HG02970 (cell line): ENCODE measurements around the gene PTPDC1.
"Not testable (repeated sequence)": the region's sequence is repeated elsewhere in the genome, so short reads cannot be mapped to it uniquely, and the experiment has no call there.

Experiments used
- ATAC-seq: cut with Tn5 transposase; IDR thresholded peaks from one replicate; pipeline ENCODE4 v1.9.1; 2021; ENCODE audit warnings: mild to moderate bottlenecking, moderate library complexity, moderate number of reproducible peaks; ENCODE audit not compliant: unreplicated experiment, low FRiP score

The PTPDC1 gene

DNA sequence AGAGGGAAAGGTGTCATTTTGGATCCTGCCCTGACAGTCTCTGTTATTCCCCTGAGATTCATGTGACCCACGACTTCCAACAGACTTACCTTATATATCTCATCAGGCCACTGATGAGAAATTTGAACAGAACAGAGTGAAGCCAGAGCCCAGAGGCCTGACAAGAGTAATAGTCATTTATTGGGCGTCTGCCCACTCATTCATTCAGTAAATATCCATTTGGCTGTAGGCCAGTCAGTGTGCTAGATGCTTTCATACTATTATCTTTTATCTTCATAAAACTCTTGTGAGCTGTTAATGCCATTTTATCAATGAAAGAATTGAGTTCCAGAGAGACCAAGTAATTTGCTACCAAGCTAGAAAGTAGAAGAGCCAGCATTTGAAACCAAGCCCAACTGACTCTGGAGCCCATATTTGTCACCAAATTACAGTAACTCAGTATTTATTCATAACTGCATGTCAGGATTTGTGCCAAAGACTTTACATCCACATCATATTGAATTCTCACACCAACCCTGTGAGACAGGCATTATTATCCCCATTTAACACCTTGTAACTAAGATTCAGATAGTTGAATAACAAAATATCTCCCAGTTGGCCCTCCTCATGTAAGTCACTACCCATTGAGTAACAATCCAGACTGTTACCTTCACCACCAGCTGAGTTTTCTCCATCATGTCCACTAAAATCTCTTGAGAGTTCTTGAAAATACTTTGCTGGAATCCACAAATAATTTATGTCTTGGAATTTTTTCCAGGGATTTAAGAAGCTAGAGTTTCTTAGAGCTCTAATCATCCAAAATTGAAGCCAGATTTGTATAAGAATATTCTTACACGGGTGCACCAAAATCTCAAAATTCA lies 2.5 kb downstream of the PTPDC1 start:
- ATAC-seq: no peak

DNA sequence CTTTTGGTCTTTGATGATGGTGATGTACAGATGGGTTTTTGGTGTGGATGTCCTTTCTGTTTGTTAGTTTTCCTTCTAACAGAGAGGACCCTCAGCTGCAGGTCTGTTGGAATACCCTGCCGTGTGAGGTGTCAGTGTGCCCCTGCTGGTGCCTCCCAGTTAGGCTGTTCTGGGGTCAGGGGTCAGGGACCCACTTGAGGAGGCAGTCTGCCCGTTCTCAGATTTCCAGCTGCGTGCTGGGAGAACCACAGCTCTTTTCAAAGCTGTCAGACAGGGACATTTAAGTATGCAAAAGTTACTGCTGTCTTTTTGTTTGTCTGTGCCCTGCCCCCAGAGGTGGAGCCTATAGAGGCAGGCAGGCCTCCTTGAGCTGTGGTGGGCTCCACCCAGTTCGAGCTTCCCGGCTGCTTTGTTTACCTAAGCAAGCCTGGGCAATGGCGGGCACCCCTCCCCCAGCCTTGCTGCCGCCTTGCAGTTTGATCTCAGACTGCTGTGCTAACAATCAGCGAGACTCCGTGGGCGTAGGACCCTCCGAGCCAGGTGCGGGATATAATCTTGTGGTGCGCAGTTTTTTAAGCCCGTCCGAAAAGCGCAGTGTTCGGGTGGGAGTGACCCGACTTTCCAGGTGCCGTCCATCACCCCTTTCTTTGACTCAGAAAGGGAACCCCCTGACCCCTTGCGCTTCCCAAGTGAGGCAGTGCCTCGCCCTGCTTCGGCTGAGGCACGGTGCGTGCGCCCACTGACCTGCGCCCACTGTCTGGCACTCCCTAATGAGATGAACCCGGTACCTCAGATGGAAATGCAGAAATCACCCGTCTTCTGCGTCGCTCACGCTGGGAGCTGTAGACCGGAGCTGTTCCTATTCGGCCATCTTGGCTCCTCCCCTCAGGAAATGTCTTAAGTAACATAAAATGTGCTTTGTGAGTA lies 10.2 kb downstream of the PTPDC1 start:
- ATAC-seq: not testable (repeated sequence)

DNA sequence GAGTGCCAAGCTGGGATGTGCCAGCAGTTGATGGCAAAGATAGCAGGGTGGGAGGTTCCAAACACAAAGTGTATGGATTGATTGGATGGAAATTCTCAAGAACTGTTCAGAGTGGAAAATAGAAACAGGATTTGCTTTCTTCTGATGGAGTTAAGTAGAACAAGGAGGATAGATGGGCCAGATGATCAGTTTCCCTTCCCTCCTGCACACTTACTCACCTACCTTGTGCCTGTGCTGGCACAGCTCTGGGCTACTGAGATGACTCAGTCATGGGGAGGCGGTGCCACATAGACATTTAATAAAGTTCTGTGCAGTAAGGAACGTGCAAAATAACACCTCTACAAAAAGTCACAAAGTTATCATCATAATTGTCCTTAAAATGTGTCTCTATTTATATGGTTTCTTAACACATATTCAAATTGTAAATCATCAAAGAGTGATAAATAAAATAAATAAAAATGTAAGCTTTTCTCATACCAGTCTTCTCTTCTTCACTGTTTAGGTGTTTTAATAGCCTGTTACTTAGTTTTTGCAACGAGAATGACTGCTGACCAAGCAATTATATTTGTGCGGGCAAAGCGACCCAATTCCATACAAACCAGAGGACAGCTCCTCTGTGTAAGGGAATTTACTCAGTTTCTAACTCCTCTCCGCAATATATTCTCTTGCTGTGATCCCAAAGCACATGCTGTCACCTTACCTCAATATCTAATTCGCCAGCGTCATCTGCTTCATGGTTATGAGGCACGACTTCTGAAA lies 12.7 kb downstream of the PTPDC1 start:
- ATAC-seq: no peak

DNA sequence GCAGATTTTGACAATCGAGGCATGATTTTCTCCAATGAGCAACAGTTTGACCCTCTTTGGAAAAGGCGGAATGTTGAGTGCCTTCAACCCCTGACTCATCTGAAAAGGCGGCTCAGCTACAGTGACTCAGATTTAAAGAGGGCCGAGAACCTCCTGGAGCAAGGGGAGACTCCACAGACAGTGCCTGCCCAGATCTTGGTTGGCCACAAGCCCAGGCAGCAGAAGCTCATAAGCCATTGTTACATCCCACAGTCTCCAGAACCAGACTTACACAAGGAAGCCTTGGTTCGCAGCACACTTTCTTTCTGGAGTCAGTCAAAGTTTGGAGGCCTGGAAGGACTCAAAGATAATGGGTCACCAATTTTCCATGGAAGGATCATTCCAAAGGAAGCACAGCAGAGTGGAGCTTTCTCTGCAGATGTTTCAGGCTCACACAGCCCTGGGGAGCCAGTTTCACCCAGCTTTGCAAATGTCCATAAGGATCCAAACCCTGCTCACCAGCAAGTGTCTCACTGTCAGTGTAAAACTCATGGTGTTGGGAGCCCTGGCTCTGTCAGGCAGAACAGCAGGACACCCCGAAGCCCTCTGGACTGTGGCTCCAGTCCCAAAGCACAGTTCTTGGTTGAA lies 13.6 kb downstream of the PTPDC1 start:
- ATAC-seq: no peak

DNA sequence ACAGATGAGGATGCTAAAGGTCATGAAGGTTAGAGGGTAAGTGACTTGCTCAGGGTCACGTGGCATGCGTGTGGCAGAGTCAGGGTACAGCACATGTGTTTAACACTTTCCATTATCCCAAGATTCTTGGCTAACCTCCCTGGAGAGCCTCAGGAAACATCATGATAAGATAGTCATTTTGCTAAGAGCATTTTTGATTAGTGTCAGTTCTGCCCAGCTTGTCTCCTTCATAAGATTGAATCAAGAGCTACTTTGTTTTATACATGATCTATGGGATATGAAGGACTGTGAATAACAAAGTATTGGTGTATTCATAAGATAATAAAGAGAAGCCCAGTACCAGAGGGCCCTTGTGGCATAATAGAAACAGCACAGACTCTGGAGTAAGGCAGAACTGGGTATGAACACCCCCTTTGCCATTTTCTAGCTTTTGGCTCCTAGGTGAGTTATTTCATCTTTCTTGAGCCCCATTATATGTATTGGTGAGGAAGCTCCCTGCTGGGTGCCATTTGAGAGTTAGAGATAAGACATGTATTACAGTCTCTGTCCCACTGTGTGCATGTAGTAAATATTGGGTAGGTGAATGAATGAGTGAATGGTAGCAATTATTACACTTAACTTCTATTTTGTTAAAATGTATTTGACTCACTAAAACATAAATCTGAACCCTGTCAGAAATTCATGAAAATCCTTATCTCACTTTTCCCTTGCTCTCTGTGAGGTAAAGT lies 16.1 kb downstream of the PTPDC1 start:
- ATAC-seq: no peak

DNA sequence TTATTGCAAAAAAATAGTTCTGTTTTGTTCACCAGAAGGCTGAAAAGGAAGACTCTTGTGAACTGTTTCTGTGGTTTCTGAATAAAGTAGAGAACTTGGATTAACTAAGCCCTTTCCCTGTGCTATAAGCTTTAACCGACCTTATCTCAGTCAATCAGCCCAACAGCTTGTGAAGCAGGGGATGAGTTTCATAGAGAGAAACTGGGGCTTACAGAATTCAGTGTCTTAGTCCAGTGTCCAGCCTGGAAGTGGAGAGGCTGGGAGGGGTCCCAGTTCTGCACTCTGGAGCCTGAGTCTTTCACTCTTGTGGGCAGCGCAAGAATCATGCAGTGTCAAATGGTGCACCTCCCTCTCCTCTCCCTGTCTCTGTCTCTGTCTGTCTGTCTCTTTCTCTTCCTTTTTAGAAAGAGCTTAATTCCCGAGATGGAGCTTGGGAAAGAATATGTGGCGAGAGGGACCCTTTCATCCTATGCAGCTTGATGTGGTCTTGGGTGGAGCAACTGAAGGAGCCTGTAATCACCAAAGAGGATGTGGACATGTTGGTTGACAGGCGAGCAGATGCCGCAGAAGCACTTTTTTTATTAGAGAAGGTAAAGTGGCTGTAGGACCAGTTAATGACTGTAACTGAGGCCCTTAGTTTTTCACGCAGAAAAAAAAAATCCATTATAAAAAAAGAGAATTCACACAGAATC lies 17.0 kb downstream of the PTPDC1 start:
- no peak for ATAC-seq

DNA sequence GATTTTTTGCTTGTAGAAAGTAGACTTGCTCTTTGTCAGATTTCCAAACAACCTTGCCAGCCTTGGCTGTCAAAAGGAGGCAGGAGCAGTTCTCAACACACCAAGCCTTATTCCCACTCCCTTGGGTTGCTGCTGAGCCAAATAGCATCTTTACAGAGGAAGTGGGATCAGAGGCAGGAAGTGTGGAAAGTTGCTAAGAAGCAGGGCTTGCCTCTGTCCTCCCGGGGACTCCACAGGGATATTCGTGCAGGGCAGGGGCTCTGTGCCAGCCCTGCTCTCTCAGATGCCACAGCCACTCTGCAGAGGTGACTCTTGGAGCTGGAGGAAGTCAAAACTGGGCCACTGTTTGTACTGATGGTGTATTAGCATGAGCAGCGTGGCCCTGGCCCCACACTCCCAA lies 24.3 kb downstream of the PTPDC1 start:
- no peak for ATAC-seq

DNA sequence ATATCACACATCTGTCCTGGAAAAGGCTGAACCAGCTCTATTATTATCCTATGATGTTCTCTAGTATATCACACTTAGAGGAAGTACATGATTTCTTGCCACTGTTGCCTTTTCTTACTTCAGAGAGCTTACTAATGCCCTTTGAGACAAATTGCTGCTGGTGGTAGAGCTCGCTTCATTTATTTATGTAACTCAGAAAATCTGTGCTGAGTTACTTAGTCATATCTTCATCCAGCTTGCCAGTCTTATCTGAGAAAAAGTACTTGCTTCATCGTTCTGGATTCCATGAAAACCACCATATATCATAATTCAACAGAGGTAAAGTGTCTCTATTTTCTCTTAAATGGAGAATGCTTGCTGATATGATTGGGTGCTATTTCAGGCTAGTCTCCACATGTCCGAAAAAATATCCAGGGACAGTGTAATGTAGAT lies 26.6 kb downstream of the PTPDC1 start:
- no peak for ATAC-seq

DNA sequence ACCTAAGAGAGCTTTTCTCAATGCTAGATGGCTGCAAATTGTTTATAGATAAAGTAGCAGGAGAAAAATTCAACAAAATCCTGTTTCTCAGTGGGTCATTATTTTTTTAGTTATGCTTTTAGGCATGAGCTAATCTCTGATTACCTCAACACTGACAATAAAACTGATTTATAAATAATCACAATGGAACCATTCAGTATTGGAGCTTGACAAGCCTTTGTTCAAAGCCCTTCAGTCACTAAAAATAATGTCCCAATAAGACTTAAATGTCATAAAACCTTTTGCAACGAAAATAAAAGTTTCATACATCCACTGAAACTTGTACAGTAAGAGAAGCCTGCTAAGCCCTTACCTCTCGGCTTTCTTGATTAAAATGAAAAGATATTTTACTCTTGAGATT lies 27.2 kb downstream of the PTPDC1 start:
- ATAC-seq: no peak

DNA sequence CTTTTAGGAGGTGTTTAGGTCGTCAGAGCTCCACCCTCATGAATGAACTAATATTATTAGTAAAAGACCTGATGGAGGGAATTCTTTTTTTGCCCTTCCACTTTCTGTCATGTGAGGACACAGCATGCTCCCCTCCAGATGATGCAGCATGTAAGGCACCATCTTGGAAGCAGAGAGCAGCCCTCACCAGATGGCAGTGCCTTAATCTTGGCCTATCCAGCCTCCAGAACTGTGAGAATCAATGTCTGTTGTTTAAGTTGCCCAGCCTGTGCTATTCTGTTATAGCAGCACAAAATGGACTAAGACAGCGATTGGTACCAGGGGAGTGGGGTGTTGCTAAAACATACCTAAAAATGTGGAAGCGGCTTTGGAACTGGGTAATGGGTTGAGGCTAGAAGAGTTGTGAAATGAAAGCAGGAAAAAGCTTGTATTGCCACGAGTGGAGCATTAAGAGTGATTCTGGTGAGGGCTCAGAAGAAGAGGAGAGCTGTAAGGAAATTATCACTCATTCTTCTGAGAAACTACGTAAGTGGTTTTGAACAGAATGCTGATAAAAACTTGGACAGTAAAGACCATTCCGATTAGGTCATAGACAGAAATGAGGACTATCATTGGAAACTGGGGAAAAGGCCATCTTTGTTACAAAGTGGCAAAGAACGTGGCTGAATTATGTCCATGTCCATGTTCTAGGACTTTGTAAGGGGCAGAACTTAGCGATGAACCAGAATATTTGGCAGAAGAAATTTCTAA lies 28.6 kb downstream of the PTPDC1 start:
- ATAC-seq: no peak

DNA sequence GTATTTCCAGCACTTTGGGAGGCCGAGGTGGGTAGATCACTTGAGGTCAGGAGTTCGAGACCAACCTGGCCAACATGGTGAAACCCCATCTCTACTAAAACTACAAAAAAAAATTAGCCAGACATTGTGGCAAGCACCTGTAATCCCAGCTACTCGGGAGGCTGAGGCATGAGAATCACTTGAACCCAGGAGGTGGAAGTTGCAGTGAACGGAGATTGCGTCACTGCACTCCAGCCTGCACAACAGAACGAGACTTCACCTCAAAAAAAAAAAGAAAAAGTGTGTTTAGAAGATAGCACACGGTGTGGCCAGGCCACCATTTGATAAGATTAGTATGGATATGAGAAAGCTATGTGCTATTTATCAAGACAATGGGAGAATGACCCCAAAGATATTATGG lies 35.8 kb downstream of the PTPDC1 start:
- ATAC-seq: not testable (repeated sequence)

DNA sequence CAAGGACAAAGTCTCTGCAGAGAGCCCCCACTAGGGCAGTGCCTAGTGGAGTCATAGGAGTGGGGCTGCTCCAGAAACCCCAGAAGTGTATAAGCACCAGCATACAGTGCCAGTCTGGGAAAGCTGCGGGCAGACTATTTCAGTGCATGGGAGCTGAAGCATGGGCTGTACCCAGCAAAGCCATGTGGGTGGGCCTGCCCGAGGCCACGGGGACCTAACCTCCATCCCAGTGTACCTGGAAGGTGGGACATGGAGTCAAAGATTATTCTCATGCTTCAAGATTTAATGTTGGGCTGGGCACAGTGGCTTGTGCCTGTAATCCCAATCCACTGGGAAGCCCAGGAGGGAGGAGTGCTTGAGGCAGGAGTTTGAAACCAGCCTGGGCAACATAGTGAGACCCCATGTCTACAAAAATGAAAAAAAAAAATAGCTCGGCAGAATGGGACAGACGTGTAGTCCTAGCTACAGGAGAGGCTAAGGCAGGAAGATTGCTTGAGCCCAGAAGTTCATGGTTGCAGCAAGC lies 36.7 kb downstream of the PTPDC1 start:
- ATAC-seq: no peak

DNA sequence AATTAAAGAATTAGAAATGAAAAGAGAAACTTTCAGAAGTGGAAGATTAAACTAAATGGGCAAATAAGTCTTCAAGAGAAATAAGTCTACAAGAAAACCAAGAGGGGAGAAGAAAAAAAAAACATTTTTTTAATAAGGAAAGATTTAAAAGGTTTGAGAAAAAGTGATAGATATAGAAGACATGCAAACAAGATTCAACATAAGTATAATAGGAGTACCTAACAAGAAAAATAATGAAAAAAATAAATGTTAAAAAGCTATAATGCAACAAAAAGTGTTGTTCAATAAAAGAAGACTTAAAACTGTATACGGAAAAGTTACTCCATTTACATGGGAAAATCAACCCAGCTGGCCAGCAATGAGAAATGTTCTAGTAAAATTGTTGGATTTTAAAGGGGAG lies 42.6 kb downstream of the PTPDC1 start:
- ATAC-seq: no peak

DNA sequence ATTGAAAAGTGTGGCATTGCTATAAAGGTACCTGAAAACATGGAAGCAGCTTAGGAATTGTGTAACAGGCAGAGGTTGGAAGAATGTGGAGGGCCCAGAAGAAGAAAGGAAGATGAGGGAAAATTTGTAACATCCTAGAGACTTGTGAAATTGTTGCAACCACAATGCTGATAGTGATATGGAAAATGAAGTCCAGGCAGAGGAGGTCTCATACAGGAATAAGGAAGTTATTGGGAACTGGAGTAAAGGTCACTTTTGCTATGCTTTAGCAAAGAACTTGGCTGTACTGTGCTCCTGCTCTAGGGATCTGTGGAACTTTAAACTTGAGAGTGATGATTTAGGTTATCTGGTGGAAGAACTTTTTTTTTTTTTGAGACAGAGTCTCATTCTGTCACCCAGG lies 43.5 kb downstream of the PTPDC1 start:
- ATAC-seq: no peak

DNA sequence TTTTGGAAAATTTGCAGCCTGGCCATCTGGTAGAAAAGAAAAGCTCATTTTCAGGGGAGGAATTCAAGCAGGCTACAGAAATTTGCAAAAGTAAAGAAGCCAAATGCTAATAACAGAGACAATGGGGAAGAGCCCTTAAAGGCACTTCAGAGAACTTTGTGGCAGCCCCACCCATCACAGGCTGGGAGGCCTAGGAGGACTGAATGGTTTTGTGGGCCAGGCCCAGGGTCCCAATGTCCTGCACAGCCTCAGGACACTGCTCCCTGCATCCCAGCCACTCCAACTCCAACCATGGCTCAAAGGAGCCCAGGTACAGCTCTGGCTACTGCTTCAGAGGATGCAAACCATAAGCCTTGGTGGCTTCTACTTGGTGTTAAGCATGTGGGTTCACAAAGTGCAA lies 44.3 kb downstream of the PTPDC1 start:
- ATAC-seq: no peak

DNA sequence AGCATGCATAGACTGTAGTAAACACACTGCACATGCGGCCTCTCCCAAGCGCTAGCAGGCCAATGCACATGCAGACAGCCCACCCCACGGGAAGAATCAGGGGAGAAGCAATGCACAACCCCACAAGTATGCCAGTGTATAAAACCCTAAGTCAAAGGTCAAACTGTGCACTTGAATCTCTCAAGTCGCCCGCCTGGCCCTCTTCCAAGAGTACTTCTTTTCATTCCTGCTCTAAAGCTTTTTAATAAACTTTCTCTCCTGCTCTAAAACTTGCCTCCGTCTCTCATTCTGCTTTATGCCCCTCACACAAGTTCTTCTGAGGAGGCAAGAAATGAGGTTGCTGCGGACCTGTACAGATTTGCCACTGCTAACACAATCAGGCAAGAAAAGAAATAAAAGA lies 50.4 kb downstream of the PTPDC1 start:
- ATAC-seq: no peak

DNA sequence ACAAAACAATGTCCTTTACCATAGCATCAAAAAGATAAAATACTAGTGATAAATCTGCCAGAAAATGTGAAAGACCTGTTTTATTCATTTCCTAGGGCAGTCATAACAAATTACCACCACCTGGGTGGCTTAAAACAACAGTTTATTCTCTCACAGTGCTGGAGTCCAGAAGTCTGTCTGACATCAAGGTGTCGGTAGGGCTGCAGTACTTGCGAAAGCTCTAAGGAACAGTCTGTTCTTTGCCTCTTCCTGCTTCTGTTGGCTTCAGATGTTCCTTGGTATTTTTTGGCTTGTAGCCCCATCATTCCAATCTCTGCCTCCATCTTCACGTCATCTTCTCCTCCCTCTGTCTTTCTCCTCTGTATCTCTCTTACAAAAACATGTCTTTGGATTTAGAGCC lies 51.0 kb downstream of the PTPDC1 start:
- no peak for ATAC-seq
